ENCODE measurements around the gene RCAN2.

Gene RCAN2

GRCh38 chr6:46491201-46491627 lies at the start of gene RCAN2:
RCAN2 (minus strand) TSS chr6:46491449.
- DNase-seq: peak; percentile 89

GRCh38 chr6:46539866-46540265 lies 48.6 kb upstream of the RCAN2 start:
- DNase-seq: no peak

- DNase-seq: no peak
Measured at GRCh38 chr6:46538800-46539480, 47.7 kb upstream of the RCAN2 start.

GRCh38 chr6:46530896-46531295 lies 39.6 kb upstream of the RCAN2 start:
- DNase-seq: no peak

GRCh38 chr6:46528961-46529750 lies 37.9 kb upstream of the RCAN2 start:
- DNase-seq: no peak

- DNase-seq: no peak
Measured at GRCh38 chr6:46526607-46527006, 35.4 kb upstream of the RCAN2 start.

- DNase-seq: no peak
Measured at GRCh38 chr6:46525583-46525982, 34.3 kb upstream of the RCAN2 start.

GRCh38 chr6:46521464-46521971 lies 30.3 kb upstream of the RCAN2 start:
- no peak for DNase-seq

- no peak for DNase-seq
Measured at GRCh38 chr6:46517202-46517601, 26.0 kb upstream of the RCAN2 start.

- no peak for DNase-seq
Measured at GRCh38 chr6:46513533-46513932, 22.3 kb upstream of the RCAN2 start.

- no peak for DNase-seq
Measured at GRCh38 chr6:46511320-46511719, 20.1 kb upstream of the RCAN2 start.

GRCh38 chr6:46510651-46511050 lies 19.4 kb upstream of the RCAN2 start:
- peak; percentile 39 for DNase-seq

GRCh38 chr6:46509981-46510510 lies 18.8 kb upstream of the RCAN2 start:
- no peak for DNase-seq

- no peak for DNase-seq
Measured at GRCh38 chr6:46509063-46509462, 17.8 kb upstream of the RCAN2 start.

- DNase-seq: no peak
Measured at GRCh38 chr6:46507426-46507825, 16.2 kb upstream of the RCAN2 start.

GRCh38 chr6:46505693-46506512 lies 14.7 kb upstream of the RCAN2 start:
- no peak for DNase-seq

- no peak for DNase-seq
Measured at GRCh38 chr6:46504242-46504641, 13.0 kb upstream of the RCAN2 start.

- no peak for DNase-seq
Measured at GRCh38 chr6:46502486-46503119, 11.4 kb upstream of the RCAN2 start.

- DNase-seq: no peak
Measured at GRCh38 chr6:46501136-46502089, 10.2 kb upstream of the RCAN2 start.

GRCh38 chr6:46500382-46500781 lies 9.1 kb upstream of the RCAN2 start:
- no peak for DNase-seq

Measured in eye (tissue), 1 donor.